NK-92 (cell line): ENCODE results near the gene PDZD4.

Experiments used
- DNase-seq: peaks from one replicate; lab custom pipeline; 2025; ENCODE audit not compliant: unreplicated experiment; lab: John Stamatoyannopoulos, UW

PDZD4 gene

DNA sequence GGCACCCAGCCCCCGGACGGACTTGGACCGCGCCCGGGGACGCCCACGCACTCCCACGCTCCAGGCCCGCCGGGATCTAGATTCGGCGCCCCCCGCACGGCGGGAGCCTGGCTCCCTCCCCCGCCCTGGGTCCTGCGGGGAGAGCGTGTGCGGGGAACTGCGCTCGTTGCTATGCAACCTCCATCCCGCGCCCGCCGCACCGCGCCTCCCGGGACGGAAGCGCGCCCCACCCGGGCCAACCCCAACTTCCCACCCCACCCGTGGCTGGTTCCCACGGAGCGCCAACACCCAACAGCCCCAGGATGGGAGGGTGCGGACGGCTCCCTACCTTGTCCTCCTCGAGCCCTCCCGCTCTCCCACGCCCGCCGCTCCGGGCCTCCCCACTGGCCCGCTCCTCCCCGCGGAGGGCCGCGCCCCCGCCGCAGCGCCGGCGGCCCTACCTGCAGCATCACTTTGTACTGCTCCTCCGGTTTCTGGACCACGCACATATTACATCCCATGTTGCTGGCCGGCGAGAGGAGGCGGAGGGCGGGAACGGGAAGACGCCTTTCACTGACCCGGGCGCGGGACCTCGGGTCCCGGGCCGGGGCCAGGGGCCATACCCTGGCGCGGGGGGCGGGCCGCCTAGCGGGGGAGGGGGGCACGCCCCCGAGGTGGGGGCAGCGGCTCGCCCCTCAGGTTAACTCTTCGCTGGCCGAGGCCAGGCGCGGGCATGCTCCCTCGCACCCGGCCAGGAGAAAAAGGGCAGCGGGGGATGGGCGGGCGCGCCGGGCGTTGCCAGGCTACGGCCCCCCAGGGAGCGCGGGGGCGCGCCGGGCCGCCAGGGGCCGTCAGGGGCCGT, at the start of gene PDZD4:
Gene PDZD4 (minus strand): TSS at position 746 of the 841 bp plus-strand sequence. CDS start 246 bp downstream, at position 500.
- DNase-seq: no peak

- DNase-seq: no peak
Observed at GRCh38 chrX:153879741-153880439, 49.5 kb upstream of the PDZD4 start.

- no peak for DNase-seq
Observed at GRCh38 chrX:153878969-153879653, 48.8 kb upstream of the PDZD4 start.

GRCh38 chrX:153878345-153878744, 48.0 kb upstream of the PDZD4 start:
- DNase-seq: no peak

- DNase-seq: no peak
Observed at GRCh38 chrX:153877571-153878261, 47.4 kb upstream of the PDZD4 start.

GRCh38 chrX:153876112-153876491, 45.8 kb upstream of the PDZD4 start:
- no peak for DNase-seq

GRCh38 chrX:153875391-153876111, 45.2 kb upstream of the PDZD4 start:
- no peak for DNase-seq

- no peak for DNase-seq
Observed at GRCh38 chrX:153874366-153875125, 44.2 kb upstream of the PDZD4 start.

- no peak for DNase-seq
Observed at GRCh38 chrX:153874085-153874365, 43.7 kb upstream of the PDZD4 start.

GRCh38 chrX:153873282-153874084, 43.1 kb upstream of the PDZD4 start:
- no peak for DNase-seq

GRCh38 chrX:153871946-153872878, 41.9 kb upstream of the PDZD4 start:
- no peak for DNase-seq

GRCh38 chrX:153871451-153871850, 41.1 kb upstream of the PDZD4 start:
- DNase-seq: no peak

DNA sequence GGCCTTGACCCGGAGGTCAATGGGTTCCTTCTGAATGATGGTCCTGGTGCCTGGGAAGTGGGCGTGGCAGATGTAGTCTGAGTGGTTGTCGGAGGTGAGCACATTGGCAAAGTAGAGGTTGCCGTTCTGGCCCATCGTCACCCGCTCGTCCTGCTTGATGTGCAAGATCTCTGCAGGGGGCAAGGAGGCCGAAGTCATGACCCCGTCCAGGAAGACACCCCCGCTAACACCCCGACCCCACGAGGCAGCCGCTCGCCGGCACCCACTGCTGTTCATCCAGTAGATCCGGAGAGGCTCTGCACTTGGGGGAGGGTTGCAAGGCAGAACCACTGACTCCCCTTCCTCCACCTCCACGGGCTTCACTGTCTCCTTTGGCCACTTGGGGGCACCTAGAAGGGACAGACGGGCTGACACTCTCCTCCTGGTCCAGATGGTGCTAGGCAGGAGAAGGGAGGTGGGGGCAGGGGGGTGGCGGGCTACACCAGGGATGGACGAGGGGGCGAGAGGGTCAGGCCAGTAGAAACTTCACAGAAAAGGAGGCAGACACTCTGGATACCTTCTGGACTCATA, 40.5 kb upstream of the PDZD4 start:
- no peak for DNase-seq

GRCh38 chrX:153870288-153870690, 39.9 kb upstream of the PDZD4 start:
- no peak for DNase-seq

DNA sequence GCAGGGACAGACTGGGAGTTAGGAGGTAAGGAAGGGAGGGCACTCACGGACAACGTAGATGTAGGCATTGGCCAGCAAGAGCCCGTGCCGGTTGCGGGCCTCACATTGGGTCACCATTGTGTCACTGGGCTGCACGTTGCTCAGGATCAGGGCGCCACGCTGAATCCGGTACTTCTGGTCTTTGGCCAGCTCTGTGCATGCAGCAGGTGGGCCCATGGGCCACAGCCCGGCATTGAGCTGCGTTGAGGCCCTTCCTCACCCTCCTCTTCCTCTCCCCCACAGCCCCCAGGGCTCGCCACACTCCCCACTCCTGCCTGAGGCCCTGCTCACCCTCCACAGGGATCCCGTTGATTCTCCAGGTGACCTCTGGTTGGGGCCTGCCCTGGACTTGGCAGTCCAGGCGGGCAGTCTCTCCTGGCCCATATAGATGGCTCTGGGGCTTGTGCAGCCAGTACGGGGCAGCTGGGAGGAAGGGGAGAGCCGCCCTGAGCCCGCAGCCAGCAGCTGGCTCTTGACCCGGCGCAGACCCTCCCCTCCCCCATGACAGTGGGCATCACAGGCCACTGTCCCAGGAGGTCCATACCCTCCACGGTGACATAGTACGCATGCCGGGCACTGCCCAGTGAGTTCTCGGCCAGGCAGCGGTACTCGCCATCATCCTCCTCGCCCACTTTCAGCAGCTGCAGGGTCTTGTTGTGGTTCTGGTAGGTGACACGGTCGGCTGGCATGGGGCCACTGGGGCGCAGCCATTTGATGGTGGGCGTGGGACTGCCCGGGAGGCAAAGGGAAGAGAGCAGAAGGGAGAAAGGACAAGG, 39.3 kb upstream of the PDZD4 start:
- no peak for DNase-seq

DNA sequence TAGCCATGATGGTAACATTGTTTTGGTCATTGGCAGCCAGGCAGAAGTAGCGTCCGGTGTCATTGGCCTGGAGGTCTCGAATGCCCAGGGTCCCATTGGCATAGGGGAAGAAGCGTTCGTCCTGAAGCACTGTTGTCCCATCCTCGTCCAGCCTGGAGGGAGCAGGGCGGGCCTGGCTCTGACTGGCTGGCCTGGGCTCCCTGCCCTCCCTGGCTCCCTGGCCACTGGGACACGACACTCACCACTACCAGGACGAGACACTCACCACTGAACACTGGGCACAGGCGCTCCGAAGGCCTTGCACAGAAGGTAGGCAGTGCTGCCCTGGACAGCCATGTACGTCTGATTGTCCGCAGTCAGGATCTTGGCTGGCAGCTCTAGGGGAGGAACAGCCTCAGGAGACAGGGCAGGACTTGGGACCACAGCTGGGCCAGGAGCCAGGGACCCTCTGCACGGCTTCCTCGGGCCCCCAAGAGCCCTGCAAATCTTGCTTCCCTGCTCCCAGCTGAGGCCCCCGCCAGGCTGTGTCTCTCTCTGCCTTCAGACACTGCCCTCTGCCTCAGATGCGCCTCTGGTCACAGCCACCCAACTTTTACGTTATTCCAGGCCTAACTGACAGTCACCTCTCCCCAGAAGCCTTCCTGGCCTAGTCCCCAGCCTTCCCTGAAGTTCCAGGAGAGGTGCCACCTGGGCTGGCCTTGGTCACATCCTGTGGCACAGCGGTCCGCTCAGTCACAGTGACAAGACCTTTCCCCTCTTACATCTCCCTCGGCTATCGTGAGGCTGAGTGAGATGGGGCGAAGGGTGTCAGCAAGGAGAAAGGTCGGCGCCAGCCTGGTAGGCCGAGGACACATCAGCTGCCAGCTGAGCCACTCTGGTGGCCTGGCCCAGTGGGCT, 38.5 kb upstream of the PDZD4 start:
- no peak for DNase-seq
